GM10266 (cell line): ENCODE measurements around the gene OPN3.

Experiments used
- DNase-seq: peaks from one replicate; pipeline ENCODE4 v3.0.0; 2012; ENCODE audit errors: extremely low spot score
- TF ChIP-seq, protein P1 (sequence below): IDR thresholded peaks from 2 replicates; pipeline ENCODE4 v1.5.1; 2012; ENCODE audit warnings: mild to moderate bottlenecking, low read depth; ENCODE audit not compliant: control insufficient read depth, insufficient read depth; ENCODE audit errors: missing control alignments

Gene OPN3

DNA sequence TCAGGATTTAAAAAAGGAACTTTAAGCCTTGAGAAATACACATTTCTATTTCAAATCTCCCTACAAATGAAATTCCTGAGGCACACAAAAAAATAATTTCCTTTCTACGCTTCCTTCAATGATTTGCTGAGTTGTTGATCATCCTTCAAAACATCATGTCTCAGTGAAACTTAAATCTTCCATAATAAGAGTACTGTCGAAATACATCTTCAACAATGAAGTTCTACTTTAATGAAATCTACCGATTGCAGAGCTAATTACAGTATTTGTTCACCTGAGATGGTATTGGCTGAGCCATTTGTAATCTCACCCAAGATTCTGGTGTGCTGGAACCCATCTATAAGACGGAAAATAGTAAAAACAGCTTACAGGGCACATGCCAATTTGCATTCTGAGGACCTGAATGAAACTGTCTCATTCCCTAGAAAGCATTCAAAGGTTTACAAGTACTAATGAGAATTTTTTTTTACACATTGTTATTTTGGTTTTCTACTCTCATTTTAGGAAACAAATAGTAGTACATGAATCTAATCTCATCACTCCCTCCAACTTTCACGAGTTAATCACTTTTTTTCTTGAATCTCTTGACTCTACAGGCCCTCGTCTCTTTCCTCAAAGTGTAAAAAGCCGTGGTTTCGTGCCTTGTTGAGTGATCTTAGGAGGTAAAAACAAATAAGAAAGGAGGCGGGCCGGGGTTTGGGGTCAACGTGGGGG is 1.1 kb downstream of the OPN3 start:
- peak; percentile 26 for DNase-seq
- TF ChIP-seq, protein P1, sequence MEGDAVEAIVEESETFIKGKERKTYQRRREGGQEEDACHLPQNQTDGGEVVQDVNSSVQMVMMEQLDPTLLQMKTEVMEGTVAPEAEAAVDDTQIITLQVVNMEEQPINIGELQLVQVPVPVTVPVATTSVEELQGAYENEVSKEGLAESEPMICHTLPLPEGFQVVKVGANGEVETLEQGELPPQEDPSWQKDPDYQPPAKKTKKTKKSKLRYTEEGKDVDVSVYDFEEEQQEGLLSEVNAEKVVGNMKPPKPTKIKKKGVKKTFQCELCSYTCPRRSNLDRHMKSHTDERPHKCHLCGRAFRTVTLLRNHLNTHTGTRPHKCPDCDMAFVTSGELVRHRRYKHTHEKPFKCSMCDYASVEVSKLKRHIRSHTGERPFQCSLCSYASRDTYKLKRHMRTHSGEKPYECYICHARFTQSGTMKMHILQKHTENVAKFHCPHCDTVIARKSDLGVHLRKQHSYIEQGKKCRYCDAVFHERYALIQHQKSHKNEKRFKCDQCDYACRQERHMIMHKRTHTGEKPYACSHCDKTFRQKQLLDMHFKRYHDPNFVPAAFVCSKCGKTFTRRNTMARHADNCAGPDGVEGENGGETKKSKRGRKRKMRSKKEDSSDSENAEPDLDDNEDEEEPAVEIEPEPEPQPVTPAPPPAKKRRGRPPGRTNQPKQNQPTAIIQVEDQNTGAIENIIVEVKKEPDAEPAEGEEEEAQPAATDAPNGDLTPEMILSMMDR = no peak

DNA sequence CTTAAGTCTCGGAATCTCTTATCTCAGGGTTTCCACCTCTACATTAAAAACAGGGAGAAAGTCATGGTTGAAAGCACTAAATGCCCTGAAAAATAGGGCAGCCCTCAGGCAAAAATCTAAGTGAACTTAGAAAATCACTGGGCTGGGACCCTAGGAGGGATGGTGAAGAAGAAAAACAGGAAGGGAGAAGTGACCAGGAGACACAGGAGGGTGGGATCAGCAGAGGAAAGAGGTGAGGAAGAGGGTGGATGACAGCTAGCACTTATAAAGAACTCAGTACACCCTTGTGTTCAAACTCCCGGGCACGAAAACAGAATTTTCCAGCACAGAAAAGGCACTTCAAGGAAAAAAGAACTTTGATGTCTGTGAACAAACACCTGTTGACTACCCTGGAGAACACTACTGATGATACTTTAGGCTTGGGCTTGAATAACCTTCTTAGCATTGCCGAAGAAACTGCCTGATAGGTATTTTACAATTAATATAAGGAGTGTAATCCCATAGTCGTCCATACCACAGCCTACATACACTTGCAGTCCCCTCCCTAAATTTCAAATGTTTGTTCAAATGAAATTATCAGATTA is 2.0 kb downstream of the OPN3 start:
- TF ChIP-seq, protein P1 = no peak
- no peak for DNase-seq

DNA sequence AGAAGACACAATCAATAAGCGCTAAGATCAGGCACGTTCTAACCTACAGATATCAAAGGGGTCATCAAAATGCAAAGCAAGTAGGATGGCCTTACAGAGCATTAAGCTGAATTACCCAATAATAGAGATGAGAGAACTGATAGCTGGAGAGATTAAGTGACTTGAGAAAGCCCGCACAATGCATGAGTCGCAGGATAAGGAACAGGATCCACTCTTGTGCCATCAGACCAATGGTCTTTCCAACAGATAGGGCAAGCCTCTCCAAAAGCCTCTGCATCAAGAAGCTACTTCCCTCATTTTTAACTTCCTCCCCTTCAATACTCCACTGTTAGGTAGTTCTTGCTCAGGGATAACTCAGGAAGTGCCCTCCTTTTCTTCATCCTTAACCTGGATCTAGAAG is 2.6 kb downstream of the OPN3 start:
- TF ChIP-seq, protein P1 = no peak
- no peak for DNase-seq

DNA sequence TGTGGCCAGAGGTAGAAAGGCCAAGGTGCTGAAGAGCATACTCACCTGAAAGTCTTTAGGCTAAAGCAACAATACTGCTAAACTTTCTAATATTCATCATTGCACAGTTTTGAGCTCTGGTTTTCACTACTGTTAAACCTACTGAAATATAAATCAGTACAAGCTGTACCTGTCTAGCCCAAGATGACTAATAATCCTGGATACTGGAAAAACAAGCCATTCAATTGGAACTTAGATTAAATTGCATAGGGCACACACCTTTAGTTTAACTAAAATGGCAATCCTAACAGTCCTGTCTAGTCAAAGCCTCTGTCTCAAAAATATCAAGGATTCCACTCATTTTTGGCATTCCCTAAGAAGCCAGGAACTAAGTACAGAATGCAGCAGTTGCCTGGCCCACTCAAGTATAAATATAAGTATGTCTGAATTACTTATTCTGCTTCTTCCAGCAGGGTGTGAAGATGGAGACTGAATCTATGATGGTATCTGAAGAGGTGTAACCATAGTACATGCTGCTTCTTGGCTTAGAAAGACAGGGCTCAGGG is 3.1 kb downstream of the OPN3 start:
- DNase-seq = no peak
- TF ChIP-seq, protein P1 = no peak

DNA sequence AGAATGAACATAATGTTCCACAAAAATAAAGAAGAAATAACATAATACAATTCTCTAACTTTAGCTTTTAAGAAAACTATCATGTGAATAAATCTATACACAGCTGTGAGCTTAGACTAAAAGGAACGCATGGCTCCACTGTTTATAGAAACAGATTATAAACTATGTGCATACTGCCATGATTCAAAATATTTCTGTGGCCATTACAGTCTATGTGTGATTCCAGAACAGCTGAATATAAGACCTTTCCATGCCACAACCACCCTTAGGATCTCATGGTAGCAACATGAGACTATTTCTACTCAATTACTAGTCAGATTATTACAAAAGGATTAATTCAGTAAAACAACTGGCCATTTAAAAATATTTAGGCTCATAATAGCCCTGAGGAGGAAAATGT is 3.9 kb downstream of the OPN3 start:
- no peak for DNase-seq
- TF ChIP-seq, protein P1 = no peak

DNA sequence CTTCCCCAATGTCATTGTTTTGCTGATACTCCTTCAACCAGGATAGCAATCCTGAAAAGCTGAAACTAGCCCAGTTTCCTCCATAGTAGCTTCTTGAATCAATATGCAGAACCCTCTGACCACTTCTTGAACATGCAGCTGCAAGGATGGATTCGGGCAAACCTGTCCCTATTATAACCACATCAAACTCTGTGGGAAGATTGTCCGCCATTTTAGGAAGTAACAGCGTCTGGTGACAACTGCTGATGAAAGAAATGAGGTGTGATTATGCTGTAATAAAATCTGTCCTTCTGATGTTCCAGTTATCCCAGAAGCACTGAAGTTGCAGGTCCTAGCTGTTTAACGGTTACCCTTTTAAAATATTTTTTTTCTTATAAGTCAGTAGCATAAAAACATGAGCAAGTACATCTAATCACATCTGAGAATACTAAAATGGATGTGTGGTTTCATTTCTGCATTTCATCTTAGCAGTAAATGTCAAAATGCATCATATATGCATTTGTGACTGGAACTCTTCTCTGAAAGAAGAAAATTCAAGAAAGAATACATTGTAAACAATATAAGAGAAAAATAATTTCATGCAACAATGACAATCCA is 4.5 kb downstream of the OPN3 start:
- TF ChIP-seq, protein P1 = no peak
- no peak for DNase-seq

DNA sequence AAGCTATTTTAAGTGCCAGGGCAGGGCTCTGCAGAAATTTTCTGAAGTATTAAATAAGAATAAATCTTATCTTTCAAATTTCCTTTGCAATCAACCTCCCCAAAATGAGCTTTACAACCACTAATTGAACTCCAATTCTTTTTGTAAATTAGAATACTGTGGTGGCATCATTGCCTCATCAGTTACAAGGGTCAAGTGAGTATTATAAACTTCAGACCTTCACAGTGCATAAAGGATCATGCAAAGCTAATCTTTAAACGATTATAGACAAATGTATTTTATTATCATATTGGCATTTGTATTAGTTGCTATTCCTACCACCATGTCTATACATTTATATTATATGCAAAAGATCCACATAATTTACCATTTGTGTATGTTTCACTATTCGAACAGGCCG is 7.2 kb downstream of the OPN3 start:
- TF ChIP-seq, protein P1 = no peak
- DNase-seq = no peak
